PC-3 (cell line): ENCODE data around the gene SETD1A. TPM values are rescaled to one million over a fixed set of nuclear protein-coding genes. Genes with fewer than 3 reads are reported as not detected.

Experiments used
- ATAC-seq: fragments of 200-7000 bp; cut with Tn5 transposase; 2 replicates; pipeline ENCODE4 v1.9.1; 2020; ENCODE audit warnings: mild to moderate bottlenecking, moderate library complexity
- BruUV-seq: library from RNA; stranded (reverse); fragments of 400-500 nt; replicated peaks from 2 replicates; lab custom pipeline; 2021; lab: Mats Ljungman, UMichigan
- CTCF ChIA-PET: fragments of 300-600 bp; sonication (Branson Sonifier 250); formaldehyde crosslinking; loops from one replicate; lab custom pipeline; 2022; ENCODE audit warnings: antibody characterized with exemption; lab: Charles Lee
- POLR2A ChIA-PET: fragments of 300-600 bp; sonication (Branson Sonifier 250); formaldehyde crosslinking; loops from one replicate; lab custom pipeline; 2022; ENCODE audit warnings: antibody characterized with exemption; ENCODE audit not compliant: unreplicated experiment; lab: Charles Lee
- DNase-seq: peaks from one replicate; pipeline ENCODE4 v3.0.0-alpha.2; 2015
- H2AFZ ChIP-seq: fragments of 300-600 bp; sonication (generic); 2 replicates; pipeline ENCODE4 v1.6.0; 2016; ENCODE audit warnings: antibody characterized with exemption, low read length
- H3F3A ChIP-seq: fragments of 300-600 bp; sonication (generic); one replicate; pipeline ENCODE4 v1.6.0; 2017; ENCODE audit warnings: antibody characterized with exemption, low read length, control low read depth, mild to moderate bottlenecking; ENCODE audit not compliant: unreplicated experiment
- H3K27ac ChIP-seq: fragments of 300-600 bp; sonication (generic); 2 replicates; pipeline ENCODE4 v1.5.1; 2016; ENCODE audit warnings: mild to moderate bottlenecking, low read length
- H3K27me3 ChIP-seq: fragments of 300-600 bp; sonication (generic); 2 replicates; pipeline ENCODE4 v1.6.1; 2016; ENCODE audit warnings: low read length, mixed read lengths
- H3K36me3 ChIP-seq: fragments of 300-600 bp; sonication (generic); 2 replicates; pipeline ENCODE4 v1.6.1; 2016; ENCODE audit warnings: low read depth, mixed run types, low read length, mixed read lengths
- H3K4me1 ChIP-seq: fragments of 300-600 bp; sonication (generic); 2 replicates; pipeline ENCODE4 v1.5.1; 2016; ENCODE audit warnings: low read length; ENCODE audit not compliant: insufficient read depth
- H3K4me2 ChIP-seq: fragments of 300-600 bp; sonication (generic); 2 replicates; pipeline ENCODE4 v1.6.0; 2016; ENCODE audit warnings: low read length
- H3K4me3 ChIP-seq: fragments of 300-600 bp; sonication (generic); 2 replicates; pipeline ENCODE4 v1.5.1; 2016; ENCODE audit warnings: mild to moderate bottlenecking, low read length, mixed read lengths
- H3K79me2 ChIP-seq: fragments of 300-600 bp; sonication (generic); 2 replicates; pipeline ENCODE4 v1.6.1; 2017; ENCODE audit warnings: low read length, mixed read lengths
- H3K9ac ChIP-seq: fragments of 300-600 bp; sonication (generic); 2 replicates; pipeline ENCODE4 v1.6.0; 2016; ENCODE audit warnings: mild to moderate bottlenecking, low read length
- H3K9me2 ChIP-seq: fragments of 300-600 bp; sonication (generic); replicated peaks from 2 replicates; pipeline ENCODE4 v1.6.1; 2016; ENCODE audit warnings: mixed run types, low read length, mixed read lengths
- H3K9me3 ChIP-seq: fragments of 300-600 bp; sonication (generic); 2 replicates; pipeline ENCODE4 v1.6.1; 2016; ENCODE audit warnings: low read length, mixed read lengths
- H4K20me1 ChIP-seq: fragments of 300-600 bp; sonication (generic); 2 replicates; pipeline ENCODE4 v1.6.1; 2016; ENCODE audit warnings: low read length, mixed read lengths
- CTCF ChIP-seq: fragments of 300-600 bp; sonication (generic); conservative IDR thresholded peaks from 2 replicates; pipeline ENCODE4 v1.5.1; 2017; ENCODE audit warnings: antibody characterized with exemption, low read depth, mild to moderate bottlenecking, low read length
- EZH2 ChIP-seq: fragments of 300-600 bp; sonication (generic); IDR thresholded peaks from one replicate; pipeline ENCODE4 v1.6.1; 2017; ENCODE audit warnings: antibody characterized with exemption, mild to moderate bottlenecking, low read length; ENCODE audit not compliant: unreplicated experiment
- EZH2phosphoT487 ChIP-seq: fragments of 300-600 bp; sonication (generic); IDR thresholded peaks from 2 replicates; pipeline ENCODE4 v1.6.1; 2018; ENCODE audit warnings: mild to moderate bottlenecking, antibody characterized with exemption, low read length, borderline replicate concordance
- intact Hi-C: fragments of 100-400 bp; cut with micrococcal nuclease; formaldehyde crosslinking; loops from 2 replicates; pipeline ENCODE4 v1.9.0; 2023
- total RNA-seq: library from RNA; depleted of rRNA; stranded (reverse); fragments of >200 nt; gene quantifications from 2 replicates; pipeline ENCODE4 v1.2.3, GENCODE V29; 2014

Gene SETD1A
- total RNA-seq, 1 experiment from 2014 or later, result 7.9 TPM

GRCh38 chr16:30984669-30985400 lies 27.3 kb downstream of the SETD1A start, which contains the start of gene HSD3B7:
HSD3B7 (plus strand) TSS chr16:30985207; CDS start chr16:30985659, 452 bp downstream.
- Histone ChIP-seq H3K9me3 (no peaks in the 10 kb centered on the region), H3K79me2 (no peaks in the 10 kb centered on the region), H3K27ac (no peak within 1 kb of the TSS), H3F3A (no peaks in the 10 kb centered on the region), H3K4me1 (peaks cover 7% of the 10 kb centered on the region; the same call in 1 of the 2 replicates), H3K9me2 (no peaks in the 10 kb centered on the region), H3K4me2 (peak within 1 kb of the TSS; percentile 66), H3K4me3 (peak within 1 kb of the TSS; percentile 52; the same call in 1 of the 2 replicates), H4K20me1 (no peaks in the 10 kb centered on the region), H3K9ac (no peak within 1 kb of the TSS), H3K36me3 (no peaks in the 10 kb centered on the region), H3K27me3 (no peaks in the 10 kb centered on the region), H2AFZ (peak within 1 kb of the TSS; percentile 63)
- ChIA-PET CTCF (interaction anchor here (0.6 to 1.8 kb wide), 5 partner anchors 32 to 158 kb away, joined by 3 to 11 read pairs (median 4); partner anchors contain the start of genes ZNF646 and ZNF668), POLR2A (no interaction called here)
- intact Hi-C loops, result loop anchor here (1.0 to 5.0 kb wide), 3 partner anchors 89 to 457 kb away; partner anchors contain the start of genes VKORC1, ZNF646, ZNF668 and ZNF843
- no TSS peak for BruUV-seq
- ATAC-seq (peak; percentile 90), DNase-seq (peak; percentile 78)
- TF ChIP-seq CTCF, result peak; percentile 74
- no peak for TF ChIP-seq EZH2
- TF ChIP-seq EZH2phosphoT487, result no peak

- H3K9me2 ChIP-seq, result no peaks in the 10 kb centered on the region
- no peaks in the 10 kb centered on the region for H4K20me1 ChIP-seq
- H3F3A ChIP-seq, result no peaks in the 10 kb centered on the region
- peak overlapping the region; percentile 52; the same call in 1 of the 2 replicates for H3K4me3 ChIP-seq
- H3K36me3 ChIP-seq, result no peaks in the 10 kb centered on the region
- H3K4me1 ChIP-seq, result peaks cover 7% of the 10 kb centered on the region; the same call in 1 of the 2 replicates
- ATAC-seq (peak; percentile 74), DNase-seq (peak; percentile 54)
- no peaks in the 10 kb centered on the region for H3K27me3 ChIP-seq
- intact Hi-C loops, result loop anchor here (1.0 to 2.0 kb wide), 2 partner anchors 89 to 109 kb away; partner anchors contain the start of genes VKORC1, ZNF646 and ZNF668
- no peaks in the 10 kb centered on the region for H3K9me3 ChIP-seq
- H3K79me2 ChIP-seq, result no peaks in the 10 kb centered on the region
- H3K9ac ChIP-seq, result no peak overlapping the region
- no peak overlapping the region for H3K27ac ChIP-seq
- ChIA-PET POLR2A (no interaction called here), CTCF (interaction anchor here (1.0 to 1.8 kb wide), 4 partner anchors 44 to 157 kb away, joined by 3 to 11 read pairs (median 4); partner anchors contain the start of genes ZNF646 and ZNF668)
- peak overlapping the region; percentile 63 for H2AFZ ChIP-seq
- BruUV-seq, result TSS peak; percentile 38
- TF ChIP-seq EZH2phosphoT487, result no peak
- TF ChIP-seq CTCF, result no peak
- peak overlapping the region; percentile 66 for H3K4me2 ChIP-seq
Observed at GRCh38 chr16:30985401-30986128, 28.0 kb downstream of the SETD1A start.
